ENCODE results near the gene RGPD8. TPM values are rescaled to one million over a fixed set of nuclear protein-coding genes. Genes with fewer than 3 reads are reported as not detected.

Gene RGPD8
- total RNA-seq, 2 donors from 2014 or later: 14.9 to 24.3 TPM

GRCh38 chr2:112343827-112344585 lies 89.4 kb downstream of the RGPD8 start:
- no peak for DNase-seq (ENCODE audit: low spot score)
- intact Hi-C loops (cut with DNase I): no loop called here

- intact Hi-C loops (cut with DNase I): no loop called here
These were observed 91.3 kb downstream of the RGPD8 start for GRCh38 chr2:112342067-112342550.

GRCh38 chr2:112340475-112341267 lies 92.8 kb downstream of the RGPD8 start:
- intact Hi-C loops (cut with DNase I): no loop called here
- no peak for DNase-seq (ENCODE audit: low spot score)

More at GRCh38 chr2:112342067-112342550, 91.3 kb downstream of the RGPD8 start:
- no peak for DNase-seq (ENCODE audit: low spot score)

- DNase-seq (ENCODE audit: low spot score): no peak
- intact Hi-C loops (cut with DNase I): no loop called here
These were observed 93.5 kb downstream of the RGPD8 start for GRCh38 chr2:112339986-112340385.

GRCh38 chr2:112335600-112335999 lies 97.8 kb downstream of the RGPD8 start:
- intact Hi-C loops (cut with DNase I): no loop called here
- no peak for DNase-seq (ENCODE audit: low spot score)

- intact Hi-C loops (cut with DNase I): no loop called here
These were observed 101.2 kb downstream of the RGPD8 start for GRCh38 chr2:112332123-112332696.

GRCh38 chr2:112322919-112323318 lies 110.5 kb downstream of the RGPD8 start:
- no peak for DNase-seq (ENCODE audit: low spot score)
- intact Hi-C loops (cut with DNase I): no loop called here

More at GRCh38 chr2:112332123-112332696, 101.2 kb downstream of the RGPD8 start:
- no peak for DNase-seq (ENCODE audit: low spot score)

- intact Hi-C loops (cut with DNase I): no loop called here
These were observed 111.8 kb downstream of the RGPD8 start for GRCh38 chr2:112321375-112322320.

More at GRCh38 chr2:112321375-112322320, 111.8 kb downstream of the RGPD8 start:
- DNase-seq (ENCODE audit: low spot score): no peak

Other genes starting within 250 kb of the RGPD8 start
- gene ZC3H8, start 178.6 kb downstream of the RGPD8 start, total RNA-seq: 1 to 10 TPM; 6.0 to 8.1 TPM
- 10 to 100 TPM; 16.3 to 17.0 TPM for gene ZC3H6, start 158.0 kb downstream of the RGPD8 start, total RNA-seq
- gene TTL, start 48.5 kb upstream of the RGPD8 start, total RNA-seq: 10 to 100 TPM; 33.5 to 42.3 TPM
- 10 to 100 TPM; 11.4 to 12.8 TPM for gene POLR1B, start 108.8 kb upstream of the RGPD8 start, total RNA-seq
- 10 to 100 TPM; 12.7 to 23.8 TPM for gene CHCHD5, start 151.0 kb upstream of the RGPD8 start, total RNA-seq
- gene SLC20A1, start 212.3 kb upstream of the RGPD8 start, total RNA-seq: 10 to 100 TPM; 41.0 to 43.6 TPM